Mesendoderm (in vitro differentiated cells): ENCODE data around the gene PDCD1.

ENCODE experiments used
- DNase-seq: peaks from one replicate; pipeline ENCODE4 v3.0.0; 2013
- H2AK5ac ChIP-seq: 2 replicates; pipeline ENCODE4 v1.6.1; 2013; ENCODE audit warnings: low read length, inconsistent platforms
- H2BK120ac ChIP-seq: 2 replicates; pipeline ENCODE4 v1.6.1; 2013; ENCODE audit warnings: low read depth, mild to moderate bottlenecking, low read length, moderate library complexity, mixed read lengths
- H2BK15ac ChIP-seq: replicated peaks from 2 replicates; pipeline ENCODE4 v1.6.1; 2013; ENCODE audit warnings: low read depth, mild to moderate bottlenecking, moderate library complexity
- H2BK5ac ChIP-seq: 2 replicates; pipeline ENCODE4 v1.6.1; 2013; ENCODE audit warnings: low read length, inconsistent platforms
- H3K18ac ChIP-seq: 2 replicates; pipeline ENCODE4 v1.6.1; 2013; ENCODE audit warnings: mild to moderate bottlenecking, low read length, mixed read lengths
- H3K23ac ChIP-seq: one replicate; pipeline ENCODE4 v1.6.1; 2013; ENCODE audit warnings: low read length
- H3K27ac ChIP-seq: 2 replicates; pipeline ENCODE4 v1.5.1; 2013; ENCODE audit warnings: low read depth, mild to moderate bottlenecking, inconsistent platforms, low read length, moderate library complexity
- H3K27me3 ChIP-seq: 2 replicates; pipeline ENCODE4 v1.6.1; 2013; ENCODE audit warnings: low read length, control low read depth, mild to moderate bottlenecking, inconsistent platforms; ENCODE audit not compliant: insufficient read depth, poor library complexity
- H3K36me3 ChIP-seq: 2 replicates; pipeline ENCODE4 v1.6.1; 2013; ENCODE audit warnings: low read length, inconsistent platforms; ENCODE audit not compliant: control insufficient read depth, insufficient read depth
- H3K4ac ChIP-seq: one replicate; pipeline ENCODE4 v1.6.1; 2013; ENCODE audit warnings: low read depth, mild to moderate bottlenecking, low read length, moderate library complexity
- H3K4me1 ChIP-seq: 2 replicates; pipeline ENCODE4 v1.6.1; 2013; ENCODE audit warnings: low read depth, low read length, inconsistent platforms; ENCODE audit not compliant: control insufficient read depth
- H3K4me2 ChIP-seq: 2 replicates; pipeline ENCODE4 v1.6.1; 2013; ENCODE audit warnings: low read length
- H3K4me3 ChIP-seq: 2 replicates; pipeline ENCODE4 v1.5.1; 2013; ENCODE audit warnings: mild to moderate bottlenecking, low read length
- H3K56ac ChIP-seq: one replicate; pipeline ENCODE4 v1.6.1; 2013; ENCODE audit warnings: low read length
- H3K79me1 ChIP-seq: 2 replicates; pipeline ENCODE4 v1.6.1; 2013; ENCODE audit warnings: low read length, inconsistent platforms
- H3K79me2 ChIP-seq: 2 replicates; pipeline ENCODE4 v1.6.1; 2013; ENCODE audit warnings: mild to moderate bottlenecking, low read length; ENCODE audit not compliant: control insufficient read depth, insufficient read depth
- H3K9ac ChIP-seq: 2 replicates; pipeline ENCODE4 v1.6.1; 2013; ENCODE audit warnings: low read length, inconsistent platforms
- H4K5ac ChIP-seq: one replicate; pipeline ENCODE4 v1.6.1; 2013; ENCODE audit warnings: low read length
- H4K8ac ChIP-seq: one replicate; pipeline ENCODE4 v1.6.1; 2013; ENCODE audit warnings: low read depth, mild to moderate bottlenecking, control low read depth, low read length, moderate library complexity
- WGBS: extraction: QIAGEN DNeasy Blood & Tissue Kit; methylation state at CpG from one replicate; pipeline ENCODE4 v1.1.7; 2013; ENCODE audit warnings: low lambda C conversion rate, missing lambda C conversion rate; ENCODE audit not compliant: insufficient coverage; ENCODE audit errors: extremely low coverage; 5-methylcytosine and 5-hydroxymethylcytosine counted together

Gene PDCD1

DNA sequence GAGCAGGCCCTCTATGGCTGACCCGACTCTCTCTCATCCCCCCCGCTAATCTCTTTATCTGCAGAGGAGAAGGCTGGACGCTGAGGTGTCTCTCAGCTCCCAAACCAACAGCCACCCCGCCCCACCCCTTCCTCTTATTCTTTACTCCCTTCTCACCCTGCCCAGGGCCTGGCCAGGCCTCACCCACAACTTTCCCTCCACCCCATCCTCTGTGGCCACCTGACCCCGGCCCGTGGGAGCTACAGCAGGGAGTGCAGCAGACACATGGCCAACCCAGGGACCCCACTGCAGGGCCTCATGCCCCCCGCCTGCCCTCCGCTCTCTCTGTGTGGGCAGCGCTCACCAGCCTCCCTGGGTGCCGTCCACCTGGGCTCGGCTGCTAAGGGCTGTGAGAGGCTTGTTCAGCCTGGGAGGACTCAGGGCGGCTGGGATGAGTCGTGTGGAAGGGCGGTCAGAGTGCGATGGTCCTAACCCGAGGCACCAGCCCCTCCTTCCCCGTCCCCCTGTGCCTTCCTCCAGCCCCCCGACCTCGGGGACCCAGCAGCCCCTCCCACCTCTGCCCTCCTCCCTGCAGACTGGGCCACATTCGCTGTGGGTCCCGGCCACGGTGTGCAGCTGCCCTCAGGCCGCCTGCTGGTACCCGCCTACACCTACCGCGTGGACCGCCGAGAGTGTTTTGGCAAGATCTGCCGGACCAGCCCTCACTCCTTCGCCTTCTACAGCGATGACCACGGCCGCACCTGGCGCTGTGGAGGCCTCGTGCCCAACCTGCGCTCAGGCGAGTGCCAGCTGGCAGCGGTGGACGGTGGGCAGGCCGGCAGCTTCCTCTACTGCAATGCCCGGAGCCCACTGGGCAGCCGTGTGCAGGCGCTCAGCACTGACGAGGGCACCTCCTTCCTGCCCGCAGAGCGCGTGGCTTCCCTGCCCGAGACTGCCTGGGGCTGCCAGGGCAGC is 42.9 kb downstream of the PDCD1 start:
- Histone ChIP-seq H4K8ac (no peak overlapping the region), H3K4ac (no peak overlapping the region), H3K79me2 (no peaks in the 10 kb centered on the region), H2BK5ac (no peak overlapping the region), H3K27me3 (no peaks in the 10 kb centered on the region), H4K5ac (no peak overlapping the region), H3K36me3 (no peaks in the 10 kb centered on the region), H3K56ac (no peak overlapping the region), H3K9ac (no peak overlapping the region), H3K4me1 (no peaks in the 10 kb centered on the region), H3K4me3 (no peak overlapping the region), H3K4me2 (no peak overlapping the region), H3K79me1 (no peaks in the 10 kb centered on the region), H3K18ac (no peak overlapping the region), H3K23ac (no peak overlapping the region), H2AK5ac (no peak overlapping the region), H2BK120ac (no peak overlapping the region), H2BK15ac (no peak overlapping the region), H3K27ac (no peak overlapping the region)
- WGBS, result no CpG with 5 or more reads among the region's 48 CpGs
- DNase-seq, result no peak

DNA sequence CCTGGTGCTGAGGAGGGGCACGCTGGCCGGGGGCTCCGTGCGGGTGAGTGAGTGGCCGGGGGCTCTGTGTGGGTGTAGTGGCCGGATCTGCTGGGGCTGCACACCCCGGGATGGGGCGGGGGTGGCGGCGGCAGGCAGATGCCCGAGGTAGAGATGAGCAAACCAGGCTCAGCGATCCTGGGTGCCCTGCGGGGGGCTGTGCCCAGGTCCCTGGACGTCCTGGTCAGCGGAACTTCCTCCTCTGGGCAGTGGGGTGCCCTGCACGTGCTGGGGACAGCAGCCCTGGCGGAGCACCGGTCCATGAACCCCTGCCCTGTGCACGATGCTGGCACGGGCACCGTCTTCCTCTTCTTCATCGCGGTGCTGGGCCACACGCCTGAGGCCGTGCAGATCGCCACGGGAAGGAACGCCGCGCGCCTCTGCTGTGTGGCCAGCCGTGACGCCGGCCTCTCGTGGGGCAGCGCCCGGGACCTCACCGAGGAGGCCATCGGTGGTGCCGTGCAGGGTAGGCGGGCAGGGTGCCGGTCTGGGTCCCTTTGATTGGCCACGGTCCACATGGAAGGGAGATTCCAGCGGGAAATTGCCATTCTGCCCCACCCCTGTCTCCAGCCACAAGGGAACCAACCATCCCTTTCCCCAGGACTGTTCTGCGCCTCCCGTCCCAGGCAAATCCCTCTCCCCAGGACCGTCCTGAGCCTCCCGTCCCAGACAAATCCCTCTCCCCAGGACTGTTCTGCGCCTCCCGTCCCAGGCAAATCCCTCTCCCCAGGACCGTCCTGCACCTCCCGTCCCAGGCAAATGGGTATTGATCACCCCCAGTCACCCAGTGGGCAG is 43.8 kb downstream of the PDCD1 start:
- H3K4me3 ChIP-seq, result no peak overlapping the region
- H3K27me3 ChIP-seq, result no peaks in the 10 kb centered on the region
- H2BK5ac ChIP-seq, result no peak overlapping the region
- H2BK15ac ChIP-seq, result no peak overlapping the region
- no peak overlapping the region for H3K4me2 ChIP-seq
- H2AK5ac ChIP-seq, result no peak overlapping the region
- no peaks in the 10 kb centered on the region for H3K36me3 ChIP-seq
- H3K23ac ChIP-seq, result no peak overlapping the region
- H3K56ac ChIP-seq, result no peak overlapping the region
- no peak overlapping the region for H3K9ac ChIP-seq
- WGBS, result no CpG with 5 or more reads among the region's 52 CpGs
- H3K79me1 ChIP-seq, result no peaks in the 10 kb centered on the region
- no peak overlapping the region for H3K27ac ChIP-seq
- no peak overlapping the region for H3K4ac ChIP-seq
- no peaks in the 10 kb centered on the region for H3K4me1 ChIP-seq
- DNase-seq, result no peak
- H3K79me2 ChIP-seq, result no peaks in the 10 kb centered on the region
- H2BK120ac ChIP-seq, result no peak overlapping the region
- no peak overlapping the region for H3K18ac ChIP-seq
- H4K5ac ChIP-seq, result no peak overlapping the region
- H4K8ac ChIP-seq, result no peak overlapping the region

DNA sequence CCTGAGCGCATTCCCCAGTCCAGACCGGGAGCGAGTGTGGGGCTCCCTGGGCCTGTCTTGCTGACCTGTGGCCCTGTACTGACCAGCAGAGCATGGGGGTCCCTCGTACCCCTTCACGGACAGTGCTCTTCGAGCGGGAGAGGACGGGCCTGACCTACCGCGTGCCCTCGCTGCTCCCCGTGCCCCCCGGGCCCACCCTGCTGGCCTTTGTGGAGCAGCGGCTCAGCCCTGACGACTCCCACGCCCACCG is 44.4 kb downstream of the PDCD1 start:
- no peak overlapping the region for H2AK5ac ChIP-seq
- H3K4ac ChIP-seq, result no peak overlapping the region
- H2BK120ac ChIP-seq, result no peak overlapping the region
- H3K4me2 ChIP-seq, result no peak overlapping the region
- no peak for DNase-seq
- H4K8ac ChIP-seq, result no peak overlapping the region
- no peaks in the 10 kb centered on the region for H3K79me1 ChIP-seq
- H3K27me3 ChIP-seq, result no peaks in the 10 kb centered on the region
- H3K79me2 ChIP-seq, result no peaks in the 10 kb centered on the region
- no CpG with 5 or more reads among the region's 17 CpGs for WGBS
- H3K4me1 ChIP-seq, result no peaks in the 10 kb centered on the region
- H3K9ac ChIP-seq, result no peak overlapping the region
- no peak overlapping the region for H3K4me3 ChIP-seq
- no peak overlapping the region for H2BK5ac ChIP-seq
- H4K5ac ChIP-seq, result no peak overlapping the region
- H2BK15ac ChIP-seq, result no peak overlapping the region
- H3K23ac ChIP-seq, result no peak overlapping the region
- no peak overlapping the region for H3K56ac ChIP-seq
- no peak overlapping the region for H3K18ac ChIP-seq
- no peaks in the 10 kb centered on the region for H3K36me3 ChIP-seq
- H3K27ac ChIP-seq, result no peak overlapping the region

DNA sequence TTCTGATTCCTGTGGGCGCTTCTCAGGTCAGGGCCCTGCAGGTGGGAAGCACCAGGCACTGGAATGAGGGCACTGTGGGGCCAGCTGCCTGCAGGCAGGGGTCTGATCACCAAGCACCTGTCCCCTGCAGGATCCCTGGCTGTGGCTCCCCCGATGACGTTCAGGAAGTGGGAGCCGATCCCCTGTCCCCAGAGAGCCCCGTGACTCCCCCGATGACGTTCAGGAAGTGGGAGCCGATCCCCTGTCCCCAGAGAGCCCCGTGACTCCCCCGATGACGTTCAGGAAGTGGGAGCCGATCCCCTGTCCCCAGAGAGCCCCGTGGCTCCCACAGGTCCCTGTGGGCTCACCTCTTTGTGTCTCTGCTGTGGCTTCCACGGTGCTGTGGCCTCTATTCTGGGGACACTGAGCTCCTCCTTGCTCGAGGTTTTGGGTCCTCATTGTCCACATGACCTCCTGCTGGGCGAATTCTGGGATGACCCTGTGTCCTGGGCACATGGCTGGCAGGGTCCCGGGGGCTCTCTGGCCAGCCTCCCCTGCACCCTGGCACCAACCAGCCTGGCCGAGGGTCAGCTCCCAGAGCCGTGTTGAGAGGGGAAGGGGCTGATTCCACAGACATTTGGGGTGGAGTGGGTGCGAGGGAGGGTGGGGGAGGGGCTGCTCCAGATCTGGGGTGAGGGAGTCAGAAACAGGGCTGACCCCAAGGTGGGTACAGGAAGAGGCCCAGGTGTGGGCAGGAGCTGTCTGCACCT is 44.9 kb downstream of the PDCD1 start:
- Histone ChIP-seq H2AK5ac (no peak overlapping the region), H3K4me3 (no peak overlapping the region), H3K4ac (no peak overlapping the region), H2BK15ac (no peak overlapping the region), H4K5ac (no peak overlapping the region), H3K79me1 (no peaks in the 10 kb centered on the region), H2BK5ac (no peak overlapping the region), H3K56ac (no peak overlapping the region), H2BK120ac (no peak overlapping the region), H3K4me2 (no peak overlapping the region), H3K27me3 (no peaks in the 10 kb centered on the region), H3K18ac (no peak overlapping the region), H4K8ac (no peak overlapping the region), H3K23ac (no peak overlapping the region), H3K79me2 (no peaks in the 10 kb centered on the region), H3K36me3 (no peaks in the 10 kb centered on the region), H3K4me1 (no peaks in the 10 kb centered on the region), H3K27ac (no peak overlapping the region), H3K9ac (no peak overlapping the region)
- WGBS, result no CpG with 5 or more reads among the region's 20 CpGs
- DNase-seq, result no peak

DNA sequence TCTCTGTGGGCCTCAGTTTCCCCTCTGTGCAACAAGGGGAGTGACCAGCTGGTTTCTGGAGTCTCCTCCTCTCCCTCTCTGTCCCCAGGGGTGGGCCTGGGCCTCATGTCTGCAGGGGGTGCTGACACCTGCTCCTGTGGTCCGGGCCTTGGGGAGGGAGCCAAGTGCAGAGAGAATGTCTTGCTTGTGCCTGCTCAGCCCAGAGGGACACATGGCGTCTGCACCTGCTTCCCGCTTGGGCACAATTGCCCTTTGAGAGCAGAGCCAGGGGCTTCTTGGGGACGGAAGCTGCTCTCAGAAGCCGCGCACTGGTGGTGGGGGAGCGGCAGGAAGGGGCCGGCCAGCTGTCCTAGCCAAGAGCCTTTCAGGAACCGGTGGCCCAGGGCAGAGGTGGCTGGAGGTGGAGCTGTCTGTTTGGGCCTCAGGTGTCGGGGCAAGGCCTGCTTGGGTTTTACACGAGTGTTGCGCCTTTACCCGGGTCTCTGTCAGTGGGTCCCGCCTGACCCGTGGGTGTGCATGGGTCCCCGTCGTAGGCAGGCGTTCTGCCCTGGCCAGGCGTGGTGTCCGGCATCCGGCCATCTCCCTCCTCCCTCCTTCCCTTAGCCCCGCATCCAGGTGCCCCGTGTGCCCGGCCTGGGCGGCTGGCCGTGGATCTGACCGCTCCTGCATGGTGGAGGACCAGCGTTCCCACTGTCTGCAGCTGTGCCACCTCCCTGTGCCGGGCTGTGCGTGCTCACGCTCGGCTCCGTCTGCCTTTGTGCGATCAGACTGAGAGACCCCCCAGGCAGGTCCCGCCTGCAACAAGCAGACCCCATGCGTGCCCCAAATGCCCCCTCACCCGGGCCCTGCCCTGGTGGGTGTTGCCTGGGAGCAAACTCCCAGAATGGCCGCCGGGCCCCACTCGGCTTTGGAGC is 45.7 kb downstream of the PDCD1 start:
- Histone ChIP-seq H3K4me2 (no peak overlapping the region), H2BK120ac (no peak overlapping the region)
- no CpG with 5 or more reads among the region's 40 CpGs for WGBS

More for the DNA sequence above, 45.7 kb downstream of the PDCD1 start:
- DNase-seq, result no peak
- Histone ChIP-seq H3K4ac (no peak overlapping the region), H3K18ac (no peak overlapping the region), H3K27ac (no peak overlapping the region), H3K56ac (no peak overlapping the region), H3K79me1 (no peaks in the 10 kb centered on the region), H3K4me3 (no peak overlapping the region), H2BK5ac (no peak overlapping the region), H4K8ac (no peak overlapping the region), H2AK5ac (no peak overlapping the region), H3K9ac (no peak overlapping the region), H3K36me3 (no peaks in the 10 kb centered on the region), H2BK15ac (no peak overlapping the region), H4K5ac (no peak overlapping the region), H3K79me2 (no peaks in the 10 kb centered on the region), H3K4me1 (peaks cover 3% of the 10 kb centered on the region), H3K27me3 (no peaks in the 10 kb centered on the region), H3K23ac (no peak overlapping the region)
